ENCODE results near the gene IAH1.

IAH1 gene

GRCh38 chr2:9474361-9475057 lies at the start of gene IAH1:
IAH1 (plus strand) TSS chr2:9474551; CDS start chr2:9474567, 16 bp downstream.
- DNase-seq, result peak; percentile 80

- no peak for DNase-seq
Measured at GRCh38 chr2:9428965-9429577, 45.3 kb upstream of the IAH1 start.

GRCh38 chr2:9430316-9431293 lies 43.7 kb upstream of the IAH1 start:
- no peak for DNase-seq

- DNase-seq, result no peak
Measured at GRCh38 chr2:9434489-9434888, 39.9 kb upstream of the IAH1 start.

- no peak for DNase-seq
Measured at GRCh38 chr2:9439536-9439935, 34.8 kb upstream of the IAH1 start.

- no peak for DNase-seq
Measured at GRCh38 chr2:9440058-9440727, 34.2 kb upstream of the IAH1 start.

- DNase-seq, result no peak
Measured at GRCh38 chr2:9441556-9441955, 32.8 kb upstream of the IAH1 start.

- no peak for DNase-seq
Measured at GRCh38 chr2:9443526-9443925, 30.8 kb upstream of the IAH1 start.

GRCh38 chr2:9445089-9445488 lies 29.3 kb upstream of the IAH1 start:
- no peak for DNase-seq

GRCh38 chr2:9451231-9451630 lies 23.1 kb upstream of the IAH1 start:
- no peak for DNase-seq

- DNase-seq, result no peak
Measured at GRCh38 chr2:9460441-9461017, 13.8 kb upstream of the IAH1 start.

- no peak for DNase-seq
Measured at GRCh38 chr2:9461079-9461478, 13.3 kb upstream of the IAH1 start.

- no peak for DNase-seq
Measured at GRCh38 chr2:9462313-9462712, 12.0 kb upstream of the IAH1 start.

- no peak for DNase-seq
Measured at GRCh38 chr2:9462886-9463697, 11.3 kb upstream of the IAH1 start.

- DNase-seq, result no peak
Measured at GRCh38 chr2:9463698-9464034, 10.7 kb upstream of the IAH1 start.

- DNase-seq, result no peak
Measured at GRCh38 chr2:9465170-9465569, 9.2 kb upstream of the IAH1 start.

- DNase-seq, result no peak
Measured at GRCh38 chr2:9466147-9466683, 8.1 kb upstream of the IAH1 start.

GRCh38 chr2:9467687-9468086 lies 6.7 kb upstream of the IAH1 start:
- no peak for DNase-seq

- no peak for DNase-seq
Measured at GRCh38 chr2:9471206-9471605, 3.1 kb upstream of the IAH1 start.

- DNase-seq, result no peak
Measured at GRCh38 chr2:9472511-9472910, 1.8 kb upstream of the IAH1 start.

GRCh38 chr2:9473308-9473984 lies 905 bp upstream of the IAH1 start:
- no peak for DNase-seq

Data from eye (tissue), 1 donor.